WTC11 (cell line): ENCODE measurements around the gene SHD. TPM values are rescaled to one million over a fixed set of nuclear protein-coding genes. Genes with fewer than 3 reads are reported as not detected.

Source experiments
- ATAC-seq: fragments of 200-7000 bp; cut with Tn5 transposase; 2 replicates; pipeline ENCODE4 v1.10.0; 2021; ENCODE audit warnings: mild to moderate bottlenecking, moderate library complexity
- CTCF ChIA-PET: fragments of 300-600 bp; sonication (Branson Sonifier 250); formaldehyde crosslinking; loops from one replicate; lab custom pipeline; 2021; ENCODE audit warnings: antibody characterized with exemption; lab: Charles Lee
- POLR2A ChIA-PET: fragments of 350-600 bp; sonication (Branson Sonifier 250); formaldehyde crosslinking; loops from one replicate; lab custom pipeline; 2021; ENCODE audit warnings: antibody characterized with exemption; lab: Charles Lee
- DNase-seq: peaks from one replicate; pipeline ENCODE4 v3.0.0; 2021; ENCODE audit warnings: low spot score
- H3K27ac Mint-ChIP-seq: 2 replicates; pipeline ENCODE4 v1.8.0; 2021; ENCODE audit warnings: mixed read lengths
- H3K27me3 Mint-ChIP-seq: 2 replicates; pipeline ENCODE4 v1.8.0; 2021; ENCODE audit warnings: low read depth, mild to moderate bottlenecking, moderate library complexity, mixed read lengths
- H3K36me3 Mint-ChIP-seq: 2 replicates; pipeline ENCODE4 v1.8.0; 2021; ENCODE audit warnings: mixed read lengths
- H3K4me1 Mint-ChIP-seq: 2 replicates; pipeline ENCODE4 v1.8.0; 2022; ENCODE audit warnings: mixed read lengths
- H3K4me3 Mint-ChIP-seq: 2 replicates; pipeline ENCODE4 v1.8.0; 2021; ENCODE audit warnings: mild to moderate bottlenecking, moderate library complexity, mixed read lengths
- H3K9me3 Mint-ChIP-seq: 2 replicates; pipeline ENCODE4 v1.8.0; 2021; ENCODE audit warnings: mixed read lengths
- AR ChIP-seq: fragments of 250-450 bp; sonication (Bioruptor Pico); IDR thresholded peaks from 2 replicates; pipeline ENCODE4 v1.9.0; 2021; ENCODE audit warnings: mild to moderate bottlenecking
- CREB1 ChIP-seq: sonication (generic); formaldehyde crosslinking; IDR thresholded peaks from 2 replicates; pipeline ENCODE4 v1.8.0; 2023; ENCODE audit warnings: mild to moderate bottlenecking, missing genetic modification reagents
- E2F5 ChIP-seq: sonication (generic); formaldehyde crosslinking; IDR thresholded peaks from 2 replicates; pipeline ENCODE4 v1.8.1; 2022; ENCODE audit warnings: mild to moderate bottlenecking, moderate library complexity, missing genetic modification reagents
- ETV6 ChIP-seq: sonication (generic); formaldehyde crosslinking; IDR thresholded peaks from 2 replicates; pipeline ENCODE4 v1.8.1; 2022; ENCODE audit warnings: mild to moderate bottlenecking, missing genetic modification reagents
- FOXP1 ChIP-seq: sonication (generic); formaldehyde crosslinking; IDR thresholded peaks from 2 replicates; pipeline ENCODE4 v1.8.0; 2022; ENCODE audit warnings: missing genetic modification reagents, mild to moderate bottlenecking, moderate library complexity, borderline replicate concordance
- GABPB1 ChIP-seq: sonication (generic); formaldehyde crosslinking; IDR thresholded peaks from 2 replicates; pipeline ENCODE4 v1.8.1; 2023; ENCODE audit warnings: mild to moderate bottlenecking, missing genetic modification reagents
- GRHL2 ChIP-seq: fragments of 250-450 bp; sonication (Bioruptor Pico); IDR thresholded peaks from 2 replicates; pipeline ENCODE4 v1.8.0; 2022; ENCODE audit warnings: mild to moderate bottlenecking, moderate library complexity; ENCODE audit not compliant: insufficient replicate concordance, severe bottlenecking
- GTF2I ChIP-seq: fragments of 250-450 bp; sonication (Bioruptor Pico); conservative IDR thresholded peaks from 2 replicates; pipeline ENCODE4 v1.4.0; 2021; ENCODE audit warnings: mild to moderate bottlenecking
- ZBTB21 ChIP-seq: sonication (generic); formaldehyde crosslinking; IDR thresholded peaks from 2 replicates; pipeline ENCODE4 v1.8.1; 2023; ENCODE audit warnings: mild to moderate bottlenecking, missing genetic modification reagents, borderline replicate concordance
- ZNF138 ChIP-seq: sonication (generic); formaldehyde crosslinking; conservative IDR thresholded peaks from 2 replicates; pipeline ENCODE4 v1.8.1; 2022; ENCODE audit warnings: mild to moderate bottlenecking, moderate library complexity, missing genetic modification reagents
- ZNF416 ChIP-seq: fragments of 250-450 bp; sonication (Bioruptor Pico); IDR thresholded peaks from 2 replicates; pipeline ENCODE4 v1.9.0; 2021; ENCODE audit warnings: mild to moderate bottlenecking, inconsistent platforms
- total RNA-seq: library from RNA; stranded (reverse); gene quantifications from 3 replicates; pipeline ENCODE4 v1.2.3, GENCODE V29; 2021
- TF ChIP-seq, protein P1 (sequence below): sonication (generic); formaldehyde crosslinking; IDR thresholded peaks from 2 replicates; pipeline ENCODE4 v1.8.1; 2022; ENCODE audit warnings: low read depth, mild to moderate bottlenecking, moderate library complexity, missing genetic modification reagents, borderline replicate concordance
- TF ChIP-seq, protein P2 (sequence below): sonication (generic); formaldehyde crosslinking; conservative IDR thresholded peaks from 2 replicates; pipeline ENCODE4 v1.8.1; 2023; ENCODE audit warnings: mild to moderate bottlenecking, low read depth, missing genetic modification reagents, moderate library complexity

The SHD gene
- total RNA-seq, 1 experiment from 2014 or later, result 3.4 TPM

- Mint-ChIP-seq H3K4me1 (peaks cover 17% of the 10 kb centered on the region), H3K27ac (no peak overlapping the region), H3K36me3 (peaks cover 33% of the 10 kb centered on the region), H3K9me3 (no peaks in the 10 kb centered on the region), H3K27me3 (peaks cover 3% of the 10 kb centered on the region), H3K4me3 (peak overlapping the region; percentile 67)
- DNase-seq (no peak), ATAC-seq (no peak)
- TF ChIP-seq ZBTB21 (CRISPR knock-in tag), result 0 out of 2 replicates have a peak, but pooled peaks have one; percentile 51
- no peak for TF ChIP-seq GTF2I (CRISPR knock-in tag)
- TF ChIP-seq ZNF138 (CRISPR knock-in tag), result 0 out of 2 replicates have a peak, but pooled peaks have one; percentile 64
- POLR2A ChIA-PET, result no interaction called here
- CTCF ChIA-PET, result interaction anchor here (1.2 to 2.0 kb wide), 6 partner anchors 20 to 165 kb away, joined by 3 to 30 read pairs (median 5); partner anchors contain the start of genes MPND and YJU2
Measured at GRCh38 chr19:4305257-4305612, 26.2 kb downstream of the SHD start.

DNA sequence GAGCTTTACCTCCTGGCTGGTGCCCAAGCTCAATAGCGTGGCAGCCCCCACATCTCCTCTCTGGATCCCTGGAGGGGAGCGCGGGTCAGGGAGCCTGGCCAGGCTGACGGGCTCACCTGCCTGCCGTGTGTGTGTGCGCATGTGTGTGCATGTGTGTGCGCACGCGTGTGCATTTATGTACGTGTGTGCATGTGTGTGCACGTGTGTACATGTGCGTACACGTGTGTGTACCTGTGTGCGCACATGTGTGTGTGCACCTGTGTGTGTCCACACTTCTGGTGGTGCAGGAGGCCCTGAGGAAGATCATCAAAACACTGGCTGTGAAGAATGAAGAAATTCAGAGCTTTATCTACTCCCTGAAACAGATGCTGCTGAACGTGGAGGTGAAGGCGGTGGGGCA lies 26.6 kb downstream of the SHD start:
- Mint-ChIP-seq H3K9me3 (no peaks in the 10 kb centered on the region), H3K27me3 (peaks cover under 1% of the 10 kb centered on the region), H3K36me3 (peaks cover 37% of the 10 kb centered on the region), H3K4me3 (peak overlapping the region; percentile 67), H3K4me1 (peaks cover 17% of the 10 kb centered on the region), H3K27ac (peak overlapping the region; percentile 65; the same call in 1 of the 2 replicates)
- ChIA-PET POLR2A (no interaction called here), CTCF (interaction anchor here (1.2 to 2.0 kb wide), 8 partner anchors 20 to 166 kb away, joined by 3 to 30 read pairs (median 5); partner anchors contain the start of genes MPND and YJU2)
- TF ChIP-seq GRHL2 (CRISPR knock-in tag) (no peak), FOXP1 (CRISPR knock-in tag) (no peak), CREB1 (CRISPR knock-in tag) (no peak)
- no peak for ATAC-seq
- DNase-seq, result no peak

DNA sequence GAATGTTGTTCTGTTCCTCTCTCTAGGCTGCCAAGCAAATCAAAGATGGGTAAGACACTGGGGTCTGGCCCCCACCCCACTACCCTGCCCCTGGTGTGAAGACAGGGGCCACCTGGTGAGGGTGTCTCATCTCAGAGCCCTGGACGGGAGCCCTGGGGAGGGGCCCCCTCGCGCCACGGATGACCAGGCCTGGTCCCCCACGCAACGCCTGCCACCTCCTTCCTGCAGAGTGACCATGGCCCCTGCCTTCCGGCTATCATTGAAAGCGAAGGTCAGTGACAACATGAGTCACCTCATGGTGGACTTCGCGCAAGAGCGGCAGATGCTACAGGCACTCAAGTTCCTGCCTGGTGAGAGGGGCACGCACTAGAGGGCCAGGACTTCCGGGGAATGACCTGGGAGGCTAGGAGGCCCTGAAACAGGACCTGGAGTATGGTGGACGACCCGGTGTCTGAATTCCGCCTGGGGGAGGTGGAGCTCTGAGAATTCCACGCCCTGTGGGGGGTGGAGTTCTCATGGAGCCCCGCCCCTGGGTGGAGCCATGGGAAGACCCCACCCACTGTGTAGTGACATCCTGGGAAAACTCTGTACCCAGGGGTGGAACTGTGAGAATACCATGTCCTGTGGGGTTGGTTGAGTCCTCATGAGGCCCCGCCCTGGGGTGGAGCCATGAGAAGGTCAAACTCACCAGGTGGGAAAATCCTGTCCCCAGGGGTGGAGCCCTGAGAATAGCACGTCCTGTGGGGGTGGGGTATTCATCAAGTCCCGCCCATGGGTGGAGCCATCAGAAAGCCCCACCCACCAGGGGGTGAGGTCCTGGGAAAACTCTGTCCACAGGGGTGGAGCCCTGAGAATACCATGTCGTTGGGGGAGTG lies 31.4 kb downstream of the SHD start:
- DNase-seq (peak; percentile 79), ATAC-seq (peak; percentile 90)
- ChIA-PET POLR2A (interaction anchor here (0.6 kb wide), 1 partner anchor 10 kb away, joined by 3 read pairs; no protein-coding TSS in a partner anchor), CTCF (interaction anchor here (0.6 to 1.0 kb wide), 3 partner anchors 33 to 102 kb away, joined by 3 to 9 read pairs (median 3); no protein-coding TSS in a partner anchor)
- H3K4me3 Mint-ChIP-seq, result no peak overlapping the region
- H3K9me3 Mint-ChIP-seq, result no peaks in the 10 kb centered on the region
- no peaks in the 10 kb centered on the region for H3K27me3 Mint-ChIP-seq
- H3K27ac Mint-ChIP-seq, result no peak overlapping the region
- H3K36me3 Mint-ChIP-seq, result peaks cover 54% of the 10 kb centered on the region
- no peaks in the 10 kb centered on the region for H3K4me1 Mint-ChIP-seq
- peak; percentile 67 for TF ChIP-seq GABPB1
- TF ChIP-seq, protein P1, sequence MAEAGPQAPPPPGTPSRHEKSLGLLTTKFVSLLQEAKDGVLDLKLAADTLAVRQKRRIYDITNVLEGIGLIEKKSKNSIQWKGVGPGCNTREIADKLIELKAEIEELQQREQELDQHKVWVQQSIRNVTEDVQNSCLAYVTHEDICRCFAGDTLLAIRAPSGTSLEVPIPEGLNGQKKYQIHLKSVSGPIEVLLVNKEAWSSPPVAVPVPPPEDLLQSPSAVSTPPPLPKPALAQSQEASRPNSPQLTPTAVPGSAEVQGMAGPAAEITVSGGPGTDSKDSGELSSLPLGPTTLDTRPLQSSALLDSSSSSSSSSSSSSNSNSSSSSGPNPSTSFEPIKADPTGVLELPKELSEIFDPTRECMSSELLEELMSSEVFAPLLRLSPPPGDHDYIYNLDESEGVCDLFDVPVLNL (CRISPR knock-in tag), result no peak

DNA sequence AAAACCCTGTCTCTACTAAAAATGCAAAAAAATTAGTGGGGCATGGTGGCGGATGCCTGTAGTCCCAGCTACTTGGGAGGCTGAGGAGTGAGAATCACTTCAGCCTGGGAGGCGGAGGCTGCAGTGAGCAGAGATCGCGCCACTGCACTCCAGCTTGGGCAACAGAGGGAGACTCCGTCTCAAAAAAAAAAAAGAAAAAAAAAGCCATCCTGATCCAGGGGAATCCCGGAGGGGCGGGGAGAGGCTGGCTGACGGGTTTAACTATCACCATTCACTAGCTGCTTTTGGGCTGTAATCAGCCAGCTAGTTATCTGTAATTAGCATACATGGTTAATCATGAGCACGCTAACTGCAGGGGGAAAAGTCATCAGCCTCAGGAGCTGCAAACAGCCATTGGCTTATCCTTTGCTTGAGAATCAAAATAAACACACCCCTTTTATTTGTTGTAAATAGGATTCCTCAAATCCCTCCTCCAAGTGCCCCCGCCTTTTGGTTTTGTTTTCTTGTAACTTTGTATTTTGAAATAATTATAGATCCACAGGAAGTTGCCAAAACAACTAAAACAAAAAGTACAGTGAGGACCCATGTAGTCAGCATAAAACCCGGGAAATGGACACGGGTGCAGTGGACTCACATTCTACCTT lies 34.9 kb downstream of the SHD start:
- ATAC-seq (no peak), DNase-seq (no peak)
- CTCF ChIA-PET, result interaction anchor here (0.6 to 1.7 kb wide), 2 partner anchors 47 to 550 kb away, joined by 3 read pairs; no protein-coding TSS in a partner anchor
- Mint-ChIP-seq H3K27me3 (no peaks in the 10 kb centered on the region; the same call in 1 of the 2 replicates), H3K4me1 (no peaks in the 10 kb centered on the region), H3K36me3 (peaks cover 53% of the 10 kb centered on the region), H3K4me3 (no peak overlapping the region), H3K9me3 (peaks cover 11% of the 10 kb centered on the region), H3K27ac (no peak overlapping the region)
- TF ChIP-seq AR (CRISPR knock-in tag) (no peak), ETV6 (CRISPR knock-in tag) (no peak), E2F5 (CRISPR knock-in tag) (no peak), ZNF416 (CRISPR knock-in tag) (no peak), ZNF138 (CRISPR knock-in tag) (no peak)
- TF ChIP-seq, protein P2, sequence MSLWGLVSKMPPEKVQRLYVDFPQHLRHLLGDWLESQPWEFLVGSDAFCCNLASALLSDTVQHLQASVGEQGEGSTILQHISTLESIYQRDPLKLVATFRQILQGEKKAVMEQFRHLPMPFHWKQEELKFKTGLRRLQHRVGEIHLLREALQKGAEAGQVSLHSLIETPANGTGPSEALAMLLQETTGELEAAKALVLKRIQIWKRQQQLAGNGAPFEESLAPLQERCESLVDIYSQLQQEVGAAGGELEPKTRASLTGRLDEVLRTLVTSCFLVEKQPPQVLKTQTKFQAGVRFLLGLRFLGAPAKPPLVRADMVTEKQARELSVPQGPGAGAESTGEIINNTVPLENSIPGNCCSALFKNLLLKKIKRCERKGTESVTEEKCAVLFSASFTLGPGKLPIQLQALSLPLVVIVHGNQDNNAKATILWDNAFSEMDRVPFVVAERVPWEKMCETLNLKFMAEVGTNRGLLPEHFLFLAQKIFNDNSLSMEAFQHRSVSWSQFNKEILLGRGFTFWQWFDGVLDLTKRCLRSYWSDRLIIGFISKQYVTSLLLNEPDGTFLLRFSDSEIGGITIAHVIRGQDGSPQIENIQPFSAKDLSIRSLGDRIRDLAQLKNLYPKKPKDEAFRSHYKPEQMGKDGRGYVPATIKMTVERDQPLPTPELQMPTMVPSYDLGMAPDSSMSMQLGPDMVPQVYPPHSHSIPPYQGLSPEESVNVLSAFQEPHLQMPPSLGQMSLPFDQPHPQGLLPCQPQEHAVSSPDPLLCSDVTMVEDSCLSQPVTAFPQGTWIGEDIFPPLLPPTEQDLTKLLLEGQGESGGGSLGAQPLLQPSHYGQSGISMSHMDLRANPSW (CRISPR knock-in tag), result no peak
- POLR2A ChIA-PET, result interaction anchor here (0.6 to 1.6 kb wide), 3 partner anchors 29 to 51 kb away, joined by 3 to 6 read pairs (median 3); no protein-coding TSS in a partner anchor
